ENCODE data around the gene MSANTD1.

GRCh38 chr4:3294401-3295241 lies 45.7 kb downstream of the MSANTD1 start:
- TF ChIP-seq POLR2A (IDR thresholded peaks at IDR 0.05; ENCODE audit: borderline replicate concordance, extremely low read depth, insufficient read depth, insufficient read length) (no peak), RAD21 (IDR thresholded peaks at IDR 0.05; ENCODE audit: low read depth) (no peak), CTCF (IDR thresholded peaks at IDR 0.05 in 2 of 3, conservative IDR thresholded peaks at IDR 0.05 in 1 of 3; ENCODE audit: borderline replicate concordance in 1 of 3, insufficient read depth in 1 of 3, low read depth in 2 of 3, low read length in 2 of 3) (no peak), EZH2 (IDR thresholded peaks at IDR 0.05) (no peak), MAX (IDR thresholded peaks at IDR 0.05) (no peak), JUND (IDR thresholded peaks at IDR 0.05) (no peak), EZH2phosphoT487 (IDR thresholded peaks at IDR 0.05; ENCODE audit: borderline replicate concordance) (no peak)

Measured in HCT116 (cell line).